Measurements from ENCODE around the gene OTOG.

DNA sequence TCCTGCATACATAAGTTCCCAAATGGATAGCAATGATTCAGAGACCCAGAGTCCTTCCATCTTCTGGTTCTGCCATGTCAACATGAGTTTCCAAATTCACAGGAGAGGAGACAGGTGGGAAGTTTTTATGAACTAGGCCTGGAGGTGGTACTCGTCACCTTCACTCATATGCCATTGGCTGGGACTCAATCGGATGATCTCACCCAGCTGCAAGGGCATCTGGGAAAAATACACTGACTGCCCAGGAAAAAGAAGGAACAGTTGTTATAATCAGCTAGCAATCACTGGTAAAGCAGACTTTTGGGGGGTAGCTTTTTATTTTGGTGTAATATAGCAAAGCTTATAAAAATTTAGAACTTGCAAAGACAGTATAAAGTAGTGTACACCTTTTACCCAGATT is 83.9 kb downstream of the OTOG start:
- TF ChIP-seq EZH2 (IDR thresholded peaks at IDR 0.05; ENCODE audit: insufficient read depth, poor library complexity, severe bottlenecking) (no peak), EZH2phosphoT487 (IDR thresholded peaks at IDR 0.05; ENCODE audit: insufficient read depth, low read depth) (no peak)

Measured in GM23248 (cell line).